H54 (cell line): ENCODE data around the gene LZTR1.
"Not testable (repeated sequence)": the region's sequence is repeated elsewhere in the genome, so short reads cannot be mapped to it uniquely, and the experiment has no call there.

ENCODE experiments used
- DNase-seq: peaks from one replicate; pipeline ENCODE4 v3.0.0; 2011; ENCODE audit warnings: low spot score, mixed read lengths; ENCODE audit not compliant: insufficient read length
- FAIRE-seq: peaks from 3 replicates; lab custom pipeline; 2011; peaks lifted over from hg19 to GRCh38; lab: Jason Lieb, UNC
- POLR2A ChIP-seq: IDR thresholded peaks from 2 replicates; pipeline ENCODE4 v1.6.1; 2011; ENCODE audit warnings: low read depth, mild to moderate bottlenecking, low read length

LZTR1 gene

DNA sequence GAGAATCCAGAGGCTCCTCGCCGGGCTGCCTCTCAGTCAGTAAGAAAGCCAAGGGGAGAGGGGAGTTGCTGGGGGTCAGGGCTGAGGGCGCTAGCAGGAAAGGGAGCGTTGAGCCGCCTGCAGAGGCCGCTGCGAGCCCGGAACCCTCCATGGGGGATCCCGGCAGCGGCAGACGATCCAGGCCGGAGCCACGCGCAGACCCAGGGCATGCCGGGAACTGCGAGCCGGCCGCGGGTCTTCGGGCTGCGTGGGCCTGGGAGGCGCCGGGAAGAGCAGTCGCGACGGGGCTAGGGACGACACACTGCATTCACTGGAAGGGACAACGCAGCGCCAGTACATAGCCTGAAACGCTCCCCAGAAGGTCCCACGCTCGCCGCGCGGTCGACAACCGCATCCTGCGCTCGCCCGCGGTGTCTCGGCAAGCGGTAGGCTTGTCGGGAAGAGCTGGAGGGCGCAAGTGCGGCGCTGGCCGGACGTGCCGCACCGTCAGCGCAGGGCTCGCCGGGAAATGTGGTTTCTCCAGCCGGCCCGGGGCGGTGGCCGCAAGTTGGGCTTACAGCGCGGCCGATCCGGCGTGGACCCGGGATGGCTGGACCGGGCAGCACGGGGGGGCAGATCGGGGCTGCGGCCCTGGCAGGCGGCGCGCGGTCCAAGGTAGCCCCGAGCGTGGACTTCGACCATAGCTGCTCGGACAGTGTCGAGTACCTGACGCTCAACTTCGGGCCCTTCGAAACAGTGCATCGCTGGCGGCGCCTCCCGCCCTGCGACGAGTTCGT lies at the start of gene LZTR1:
TSS of gene LZTR1 (plus strand) at position 511 of the 776 bp plus-strand sequence. CDS start at position 586, 75 bp downstream.
- DNase-seq (peak; percentile 53), FAIRE-seq (no peak)
- TF ChIP-seq POLR2A = peak; percentile 79

- DNase-seq (no peak), FAIRE-seq (no peak)
- no peak for TF ChIP-seq POLR2A
These were observed 48.2 kb upstream of the LZTR1 start for GRCh38 chr22:20933910-20934309.

GRCh38 chr22:20935049-20935448 lies 47.0 kb upstream of the LZTR1 start:
- not testable (repeated sequence) for DNase-seq, FAIRE-seq

DNA sequence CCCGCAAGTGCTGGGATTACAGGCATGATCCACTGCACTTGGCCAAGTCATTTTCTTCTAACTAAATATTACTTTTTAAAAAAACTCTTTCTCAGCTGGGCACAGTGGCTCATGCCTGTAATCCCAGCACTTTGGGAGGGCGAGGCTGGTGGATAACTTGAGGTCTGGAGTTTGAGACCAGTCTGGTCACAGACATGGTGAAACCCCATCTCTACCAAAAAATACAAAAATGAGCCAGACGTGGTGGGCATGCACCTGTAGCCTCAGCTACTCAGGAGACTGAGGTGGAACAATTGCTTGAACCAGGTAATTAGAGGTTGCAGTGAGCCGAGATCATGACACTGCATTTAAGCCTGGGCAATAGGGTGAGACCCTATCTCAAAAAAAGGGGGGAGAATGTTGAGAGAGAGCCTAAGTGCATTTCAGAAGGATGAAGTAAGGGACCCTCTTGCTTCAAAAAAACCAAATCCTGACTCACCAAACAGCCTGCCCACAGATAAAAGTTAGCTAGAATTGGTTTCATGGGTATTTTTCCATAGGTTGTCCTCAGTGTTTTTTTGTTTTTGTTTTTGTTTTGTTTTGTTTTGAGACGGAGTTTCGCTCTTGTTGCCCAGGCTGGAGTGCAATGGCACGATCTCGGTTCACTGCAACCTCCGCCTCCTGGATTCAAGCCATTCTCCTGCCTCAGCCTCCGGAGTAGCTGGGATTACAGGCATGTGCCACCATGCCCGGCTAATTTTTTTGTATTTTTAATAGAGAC lies 46.1 kb upstream of the LZTR1 start:
- not testable (repeated sequence) for DNase-seq, FAIRE-seq

- DNase-seq (no peak), FAIRE-seq (no peak)
- TF ChIP-seq POLR2A = no peak
These were observed 44.9 kb upstream of the LZTR1 start for GRCh38 chr22:20937031-20937793.

DNA sequence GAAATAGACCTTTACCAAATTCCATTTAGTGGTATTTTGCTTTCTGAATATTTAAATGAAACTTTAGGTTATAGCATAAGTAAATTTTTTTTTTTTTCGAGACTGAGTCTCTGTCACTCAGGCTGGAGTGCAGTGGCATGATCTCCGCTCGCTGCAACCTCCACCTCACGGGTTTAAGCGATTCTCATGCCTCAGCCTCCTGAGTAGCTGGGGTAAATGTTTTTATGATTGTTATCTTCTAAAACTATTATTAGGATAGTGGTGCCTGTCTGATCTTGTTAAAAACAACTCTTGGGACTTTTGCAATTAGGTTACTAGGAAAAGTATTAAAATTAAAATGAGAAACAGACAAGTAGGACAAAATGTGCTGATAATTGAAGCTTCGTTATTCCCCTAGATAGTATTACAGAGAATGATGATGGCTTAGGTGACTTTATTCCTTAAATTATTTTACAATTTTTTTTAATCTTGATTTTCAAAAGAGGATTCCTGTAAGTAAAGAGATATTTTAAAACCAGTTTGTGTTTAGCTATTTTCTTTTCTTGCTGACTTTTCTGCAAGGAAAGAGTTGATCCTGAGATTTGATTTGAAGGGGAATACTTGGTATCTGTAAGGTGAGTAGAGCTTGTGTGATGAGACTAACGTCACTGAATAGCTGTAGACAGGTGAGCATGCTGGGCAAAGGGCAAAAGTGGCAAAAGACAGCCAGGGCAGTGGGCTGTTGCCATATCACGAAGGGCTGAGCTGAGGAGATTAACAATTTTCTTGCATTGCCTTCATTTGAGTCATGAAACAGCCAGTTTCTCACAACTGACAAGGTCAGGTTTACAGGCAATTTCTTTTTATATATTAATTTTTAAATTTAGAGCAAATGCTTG lies 44.1 kb upstream of the LZTR1 start:
- no peak for TF ChIP-seq POLR2A
- DNase-seq (no peak), FAIRE-seq (no peak)

GRCh38 chr22:20939457-20940185 lies 42.5 kb upstream of the LZTR1 start:
- FAIRE-seq, DNase-seq: not testable (repeated sequence)

GRCh38 chr22:20940186-20940651 lies 41.9 kb upstream of the LZTR1 start:
- FAIRE-seq (no peak), DNase-seq (no peak)
- TF ChIP-seq POLR2A = no peak

- TF ChIP-seq POLR2A = no peak
- FAIRE-seq (no peak), DNase-seq (no peak)
These were observed 41.2 kb upstream of the LZTR1 start for GRCh38 chr22:20940904-20941385.

DNA sequence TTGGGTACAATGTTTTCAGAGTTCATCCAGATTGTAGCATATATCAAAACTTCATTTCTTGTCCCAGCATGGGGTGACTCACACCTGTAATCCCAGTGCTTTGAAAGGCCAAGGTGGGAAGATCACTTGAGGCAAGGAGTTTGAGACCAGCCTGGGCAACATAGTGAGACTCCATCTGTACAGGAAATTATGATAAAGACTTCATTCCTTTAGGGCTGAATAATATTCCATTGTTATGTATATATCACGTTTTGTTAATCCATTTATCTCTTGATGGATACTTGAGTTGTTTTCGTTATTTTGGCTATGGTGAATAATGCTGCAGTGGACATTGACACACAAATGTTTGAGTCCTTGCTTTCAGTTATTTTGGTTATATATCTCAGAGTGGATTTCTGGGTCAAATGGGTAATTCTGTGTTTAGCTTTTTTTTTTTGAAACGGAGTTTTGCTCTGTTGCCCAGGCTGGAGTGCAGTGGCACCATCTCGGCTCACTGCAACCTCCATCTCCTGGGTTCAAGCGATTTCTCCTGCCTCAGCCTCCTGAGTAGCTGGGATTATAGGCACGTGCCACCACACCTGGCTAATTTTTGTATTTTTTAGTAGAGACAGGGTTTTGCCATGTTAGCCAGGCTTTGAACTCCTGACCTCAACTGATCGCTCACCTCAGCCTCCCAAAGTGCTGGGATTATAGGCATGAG lies 39.7 kb upstream of the LZTR1 start:
- not testable (repeated sequence) for DNase-seq, FAIRE-seq

GRCh38 chr22:20943104-20943933 lies 38.8 kb upstream of the LZTR1 start:
- FAIRE-seq (no peak), DNase-seq (no peak)
- TF ChIP-seq POLR2A = no peak
